Loucy (cell line): ENCODE data around the gene DDX10.

Source experiments
- CTCF ChIP-seq: fragments of 200-600 bp; sonication (generic); conservative IDR thresholded peaks from 2 replicates; pipeline ENCODE4 v1.5.1; 2014; ENCODE audit warnings: mild to moderate bottlenecking, antibody characterized with exemption, low read length
- EZH2phosphoT487 ChIP-seq: fragments of 200-600 bp; IDR thresholded peaks from 2 replicates; pipeline ENCODE4 v1.6.1; 2018; ENCODE audit warnings: antibody characterized with exemption, mild to moderate bottlenecking, moderate library complexity, borderline replicate concordance

DNA sequence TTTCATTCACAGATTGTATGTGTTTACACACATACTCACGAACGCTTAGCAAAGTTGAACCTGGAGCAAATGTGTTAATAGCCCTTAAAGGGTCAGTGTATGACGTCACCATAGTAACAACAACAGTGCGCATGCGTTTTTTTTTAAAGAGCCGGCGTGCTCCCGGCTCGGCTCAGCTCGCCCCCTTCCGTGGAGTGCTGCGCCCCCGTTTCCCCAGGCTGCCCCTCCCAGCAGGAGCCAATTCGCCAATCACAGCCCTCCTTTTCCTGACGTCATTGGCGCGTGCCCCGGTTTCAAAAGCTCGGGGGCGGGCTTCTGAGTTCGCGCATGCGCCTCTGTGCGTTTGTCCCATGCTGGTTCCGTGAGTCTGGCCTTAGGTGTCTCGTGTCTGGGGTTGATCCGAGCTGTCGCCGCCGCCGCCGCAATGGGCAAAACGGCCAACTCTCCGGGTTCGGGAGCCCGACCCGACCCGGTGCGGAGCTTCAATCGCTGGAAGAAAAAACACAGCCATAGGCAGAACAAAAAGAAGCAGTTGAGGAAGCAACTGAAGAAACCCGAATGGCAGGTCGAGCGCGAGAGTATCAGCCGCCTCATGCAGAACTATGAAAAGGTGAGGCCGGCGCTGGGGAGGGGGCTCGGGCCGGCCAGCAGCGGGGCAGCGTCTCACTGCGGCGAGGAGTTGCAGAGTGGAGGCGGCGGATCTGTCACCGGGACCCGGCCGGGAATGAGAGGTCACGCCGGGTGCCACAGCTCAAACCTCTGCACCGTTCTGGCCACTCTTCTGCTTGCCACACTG is at the start of gene DDX10:
- TF ChIP-seq CTCF (no peak), EZH2phosphoT487 (no peak)
